ENCODE measurements around the gene ARID1B. TPM values are rescaled to one million over a fixed set of nuclear protein-coding genes. Genes with fewer than 3 reads are reported as not detected.

Gene ARID1B
- total and polyA plus RNA-seq, 2 of the 13 experiments (the other 11 are each of a cell fraction or from before 2014, with no cell fraction given) = 20.1 to 32.6 TPM

DNA sequence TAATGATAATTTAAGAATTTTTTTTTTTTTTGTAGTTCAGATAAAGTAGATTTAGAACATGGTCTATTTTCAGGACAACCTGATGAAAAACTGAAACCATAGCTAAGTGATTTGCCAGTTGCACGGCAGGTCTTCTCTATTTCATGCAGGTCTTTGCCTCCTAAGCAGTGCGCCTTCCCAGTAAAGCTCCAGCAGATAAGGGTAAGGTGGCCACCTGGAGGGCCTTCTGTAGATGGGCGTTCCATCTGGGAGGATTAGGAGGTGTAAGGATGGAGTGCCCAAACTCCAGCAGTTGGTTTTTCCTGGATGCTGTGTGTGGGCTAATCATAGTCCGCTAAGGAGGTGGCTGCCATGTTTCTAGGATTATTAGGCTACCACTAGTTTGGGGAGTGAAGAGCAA is 107.1 kb downstream of the ARID1B start:
- Histone ChIP-seq H2AFZ (ENCODE audit: low read length) (no peak overlapping the region), H3K27me3 (ENCODE audit: control insufficient read depth in 1 of 2, insufficient read depth in 2 of 2, low read length in 2 of 2) (no peaks in the 10 kb centered on the region), H3K79me2 (ENCODE audit: insufficient read depth, low read length) (peaks cover 50% of the 10 kb centered on the region), H3K9ac (ENCODE audit: insufficient read depth, low read depth, low read length) (no peak overlapping the region), H3K9me3 (ENCODE audit: low read length) (no peaks in the 10 kb centered on the region), H4K20me1 (ENCODE audit: insufficient read depth, low read length) (peaks cover 9% of the 10 kb centered on the region; the same call in 1 of the 2 replicates), H3K4me1 (ENCODE audit: insufficient read depth, low read length) (no peaks in the 10 kb centered on the region), H3K36me3 (replicated peaks in 1 of 2; ENCODE audit: control insufficient read depth in 1 of 2, insufficient read depth in 2 of 2, low read length in 2 of 2) (no peaks in the 10 kb centered on the region; a peak in 1 of 5 replicates), H3K27ac (ENCODE audit: extremely low read length, insufficient read depth, low read length) (no peak overlapping the region), H3K4me3 (replicated peaks in 1 of 3; ENCODE audit: insufficient read depth in 1 of 3, low read depth in 2 of 3, low read length in 3 of 3) (no peak overlapping the region), H3K4me2 (ENCODE audit: low read depth, low read length) (no peak overlapping the region)
- TF ChIP-seq ZBTB1 (CRISPR knock-in tag; IDR thresholded peaks at IDR 0.05; ENCODE audit: borderline replicate concordance) (no peak), CREM (IDR thresholded peaks at IDR 0.05) (no peak), CREM (CRISPR knock-in tag; IDR thresholded peaks at IDR 0.05) (no peak), KLF6 (CRISPR knock-in tag; IDR thresholded peaks at IDR 0.05) (no peak), RARA (CRISPR knock-in tag; IDR thresholded peaks at IDR 0.05) (no peak), ZNF432 (CRISPR knock-in tag; IDR thresholded peaks at IDR 0.05; ENCODE audit: borderline replicate concordance) (no peak), GTF3A (CRISPR knock-in tag; conservative IDR thresholded peaks at IDR 0.05) (no peak), ZNF660 (CRISPR knock-in tag; IDR thresholded peaks at IDR 0.05; ENCODE audit: borderline replicate concordance, low read depth) (no peak)
- TF ChIP-seq, protein P1, sequence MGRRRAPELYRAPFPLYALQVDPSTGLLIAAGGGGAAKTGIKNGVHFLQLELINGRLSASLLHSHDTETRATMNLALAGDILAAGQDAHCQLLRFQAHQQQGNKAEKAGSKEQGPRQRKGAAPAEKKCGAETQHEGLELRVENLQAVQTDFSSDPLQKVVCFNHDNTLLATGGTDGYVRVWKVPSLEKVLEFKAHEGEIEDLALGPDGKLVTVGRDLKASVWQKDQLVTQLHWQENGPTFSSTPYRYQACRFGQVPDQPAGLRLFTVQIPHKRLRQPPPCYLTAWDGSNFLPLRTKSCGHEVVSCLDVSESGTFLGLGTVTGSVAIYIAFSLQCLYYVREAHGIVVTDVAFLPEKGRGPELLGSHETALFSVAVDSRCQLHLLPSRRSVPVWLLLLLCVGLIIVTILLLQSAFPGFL (CRISPR knock-in tag; IDR thresholded peaks at IDR 0.05) = no peak
- TF ChIP-seq, protein P2, sequence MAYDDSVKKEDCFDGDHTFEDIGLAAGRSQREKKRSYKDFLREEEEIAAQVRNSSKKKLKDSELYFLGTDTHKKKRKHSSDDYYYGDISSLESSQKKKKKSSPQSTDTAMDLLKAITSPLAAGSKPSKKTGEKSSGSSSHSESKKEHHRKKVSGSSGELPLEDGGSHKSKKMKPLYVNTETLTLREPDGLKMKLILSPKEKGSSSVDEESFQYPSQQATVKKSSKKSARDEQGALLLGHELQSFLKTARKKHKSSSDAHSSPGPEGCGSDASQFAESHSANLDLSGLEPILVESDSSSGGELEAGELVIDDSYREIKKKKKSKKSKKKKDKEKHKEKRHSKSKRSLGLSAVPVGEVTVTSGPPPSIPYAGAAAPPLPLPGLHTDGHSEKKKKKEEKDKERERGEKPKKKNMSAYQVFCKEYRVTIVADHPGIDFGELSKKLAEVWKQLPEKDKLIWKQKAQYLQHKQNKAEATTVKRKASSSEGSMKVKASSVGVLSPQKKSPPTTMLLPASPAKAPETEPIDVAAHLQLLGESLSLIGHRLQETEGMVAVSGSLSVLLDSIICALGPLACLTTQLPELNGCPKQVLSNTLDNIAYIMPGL (CRISPR knock-in tag; IDR thresholded peaks at IDR 0.05; ENCODE audit: borderline replicate concordance in 1 of 2, low read depth in 1 of 2) = no peak
- in situ Hi-C loops (cut with HindIII; ENCODE audit: extremely low pct_ligation_motif_present, low pct_unique_long_range_greater_than_20kb) = loop anchor here (25.0 kb wide), 1 partner anchor 322 kb away; no protein-coding TSS in a partner anchor
- ATAC-seq = no peak; the same call in 2 of the 3 replicates
- DNase-seq (ENCODE audit: low spot score) = no peak
- FAIRE-seq = no peak
- 97% methylated on average over 4 of the region's 4 CpGs for WGBS (ENCODE audit: low lambda C conversion rate)
- BruUV-seq (replicated peaks) = no TSS peak
- CTCF ChIA-PET (ENCODE audit: low intra/inter-chr PET ratio, low total read pairs) = no interaction called here
- POLR2A ChIA-PET = no interaction called here
- intact Hi-C loops (cut with micrococcal nuclease; ENCODE audit: unreplicated experiment) = no loop called here
